HepG2 (cell line): ENCODE results near the gene APOC3. TPM values are rescaled to one million over a fixed set of nuclear protein-coding genes. Genes with fewer than 3 reads are reported as not detected.

Experiments used
- CBX2 ChIP-seq, 2 experiments: fragments of 200-600 bp in 1 of 2; sonication (generic); formaldehyde crosslinking in 1 of 2; IDR thresholded peaks; 2 replicates each; pipeline versions ENCODE4 v1.7.0 to v1.8.1; 2018 to 2022; ENCODE audit warnings: low read depth in 2 of 2, low read length in 1 of 2, mild to moderate bottlenecking in 1 of 2, missing genetic modification reagents in 1 of 2
- CC2D1A ChIP-seq: sonication (generic); formaldehyde crosslinking; IDR thresholded peaks from 2 replicates; pipeline ENCODE4 v1.8.1; 2023; ENCODE audit warnings: mild to moderate bottlenecking, missing genetic modification reagents
- NFKB2 ChIP-seq: sonication (generic); formaldehyde crosslinking; IDR thresholded peaks from 2 replicates; pipeline ENCODE4 v1.4.0; 2020; ENCODE audit warnings: missing genetic modification reagents, borderline replicate concordance
- PAF1 ChIP-seq: IDR thresholded peaks from 2 replicates; pipeline ENCODE4 v1.6.1; 2016; ENCODE audit warnings: missing genetic modification reagents, missing compliant biosample characterization
- POLR2AphosphoS5 ChIP-seq: IDR thresholded peaks from 2 replicates; pipeline ENCODE4 v1.6.1; 2012; ENCODE audit warnings: low read depth, low read length
- RBFOX2 ChIP-seq: fragments of 200-400 bp; formaldehyde crosslinking; IDR thresholded peaks from 2 replicates; pipeline ENCODE4 v1.6.1; 2017; ENCODE audit warnings: low read depth, mild to moderate bottlenecking, low read length
- RFX1 ChIP-seq: fragments of 450-650 bp; IDR thresholded peaks from 2 replicates; pipeline ENCODE4 v1.6.1; 2017
- SNRNP70 ChIP-seq: fragments of 200-400 bp; formaldehyde crosslinking; IDR thresholded peaks from 2 replicates; pipeline ENCODE4 v1.6.1; 2017; ENCODE audit warnings: mild to moderate bottlenecking, low read depth, low read length, moderate library complexity
- TCF7L2 ChIP-seq: IDR thresholded peaks from 2 replicates; pipeline ENCODE4 v1.6.1; 2011; ENCODE audit warnings: mild to moderate bottlenecking, low read depth, low read length, moderate library complexity
- ZFP82 ChIP-seq: sonication (generic); formaldehyde crosslinking; IDR thresholded peaks from 2 replicates; pipeline ENCODE4 v1.5.1; 2020; ENCODE audit warnings: mild to moderate bottlenecking, missing genetic modification reagents, borderline replicate concordance
- ZNF576 ChIP-seq: sonication (generic); formaldehyde crosslinking; IDR thresholded peaks from 2 replicates; pipeline ENCODE4 v1.4.0; 2020; ENCODE audit warnings: mild to moderate bottlenecking, missing genetic modification reagents
- ZNF781 ChIP-seq: sonication (generic); formaldehyde crosslinking; IDR thresholded peaks from 2 replicates; pipeline ENCODE4 v1.5.1; 2020; ENCODE audit warnings: borderline replicate concordance, mild to moderate bottlenecking, missing genetic modification reagents; ENCODE audit errors: not compliant biosample characterization
- ZSCAN31 ChIP-seq: sonication (generic); formaldehyde crosslinking; IDR thresholded peaks from 2 replicates; pipeline ENCODE4 v1.5.0; 2020; ENCODE audit warnings: low read depth, mild to moderate bottlenecking, missing genetic modification reagents
- polyA plus RNA-seq, 8 experiments: library from polyadenylated mRNA; depleted of rRNA in 3 of 8; stranded (reverse) in 7 of 8; unstranded in 1 of 8; fragments of >200 nt; fragmentation: Illumina TruSeq in 4 of 8; extraction: Trizol in 4 of 8; gene quantifications; 2 replicates each; pipeline versions ENCODE4 v1.2.1 to v1.2.3, GENCODE V29; 2011 to 2016; ENCODE audit warnings: low read depth in 4 of 8, missing spikeins in 1 of 8, mixed read lengths in 1 of 8; ENCODE audit not compliant: insufficient read depth in 1 of 8
- total RNA-seq, 5 experiments: library from RNA; depleted of rRNA; stranded (reverse); fragments of >200 nt; fragmentation: Illumina TruSeq; extraction: Trizol; gene quantifications; 2 replicates each; pipeline ENCODE4 v1.2.3, GENCODE V29; 2016; ENCODE audit warnings: low read depth in 1 of 5
- TF ChIP-seq, protein P1 (sequence below): sonication (generic); formaldehyde crosslinking; IDR thresholded peaks from 2 replicates; pipeline ENCODE4 v1.4.0; 2020; ENCODE audit warnings: mild to moderate bottlenecking, missing genetic modification reagents
- TF ChIP-seq, protein P2 (sequence below): sonication (generic); formaldehyde crosslinking; IDR thresholded peaks from 2 replicates; pipeline ENCODE4 v1.4.0; 2020; ENCODE audit warnings: mild to moderate bottlenecking, missing genetic modification reagents
- TF ChIP-seq, protein P3 (sequence below): sonication (generic); formaldehyde crosslinking; IDR thresholded peaks from 2 replicates; pipeline ENCODE4 v1.8.0; 2022; ENCODE audit warnings: low read depth, missing genetic modification reagents
- TF ChIP-seq, protein P4 (sequence below): sonication (generic); formaldehyde crosslinking; IDR thresholded peaks from 2 replicates; pipeline ENCODE4 v1.8.1; 2023; ENCODE audit warnings: missing genetic modification reagents, mild to moderate bottlenecking, borderline replicate concordance

APOC3 gene
- total and polyA plus RNA-seq, 2 of the 13 experiments (the other 11 are each of a cell fraction or from before 2014, with no cell fraction given) = 314 to 687 TPM

DNA sequence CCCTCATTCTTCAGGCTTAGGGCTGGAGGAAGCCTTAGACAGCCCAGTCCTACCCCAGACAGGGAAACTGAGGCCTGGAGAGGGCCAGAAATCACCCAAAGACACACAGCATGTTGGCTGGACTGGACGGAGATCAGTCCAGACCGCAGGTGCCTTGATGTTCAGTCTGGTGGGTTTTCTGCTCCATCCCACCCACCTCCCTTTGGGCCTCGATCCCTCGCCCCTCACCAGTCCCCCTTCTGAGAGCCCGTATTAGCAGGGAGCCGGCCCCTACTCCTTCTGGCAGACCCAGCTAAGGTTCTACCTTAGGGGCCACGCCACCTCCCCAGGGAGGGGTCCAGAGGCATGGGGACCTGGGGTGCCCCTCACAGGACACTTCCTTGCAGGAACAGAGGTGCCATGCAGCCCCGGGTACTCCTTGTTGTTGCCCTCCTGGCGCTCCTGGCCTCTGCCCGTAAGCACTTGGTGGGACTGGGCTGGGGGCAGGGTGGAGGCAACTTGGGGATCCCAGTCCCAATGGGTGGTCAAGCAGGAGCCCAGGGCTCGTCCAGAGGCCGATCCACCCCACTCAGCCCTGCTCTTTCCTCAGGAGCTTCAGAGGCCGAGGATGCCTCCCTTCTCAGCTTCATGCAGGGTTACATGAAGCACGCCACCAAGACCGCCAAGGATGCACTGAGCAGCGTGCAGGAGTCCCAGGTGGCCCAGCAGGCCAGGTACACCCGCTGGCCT is 641 bp downstream of the APOC3 start (continued):
- TF ChIP-seq, protein P1, sequence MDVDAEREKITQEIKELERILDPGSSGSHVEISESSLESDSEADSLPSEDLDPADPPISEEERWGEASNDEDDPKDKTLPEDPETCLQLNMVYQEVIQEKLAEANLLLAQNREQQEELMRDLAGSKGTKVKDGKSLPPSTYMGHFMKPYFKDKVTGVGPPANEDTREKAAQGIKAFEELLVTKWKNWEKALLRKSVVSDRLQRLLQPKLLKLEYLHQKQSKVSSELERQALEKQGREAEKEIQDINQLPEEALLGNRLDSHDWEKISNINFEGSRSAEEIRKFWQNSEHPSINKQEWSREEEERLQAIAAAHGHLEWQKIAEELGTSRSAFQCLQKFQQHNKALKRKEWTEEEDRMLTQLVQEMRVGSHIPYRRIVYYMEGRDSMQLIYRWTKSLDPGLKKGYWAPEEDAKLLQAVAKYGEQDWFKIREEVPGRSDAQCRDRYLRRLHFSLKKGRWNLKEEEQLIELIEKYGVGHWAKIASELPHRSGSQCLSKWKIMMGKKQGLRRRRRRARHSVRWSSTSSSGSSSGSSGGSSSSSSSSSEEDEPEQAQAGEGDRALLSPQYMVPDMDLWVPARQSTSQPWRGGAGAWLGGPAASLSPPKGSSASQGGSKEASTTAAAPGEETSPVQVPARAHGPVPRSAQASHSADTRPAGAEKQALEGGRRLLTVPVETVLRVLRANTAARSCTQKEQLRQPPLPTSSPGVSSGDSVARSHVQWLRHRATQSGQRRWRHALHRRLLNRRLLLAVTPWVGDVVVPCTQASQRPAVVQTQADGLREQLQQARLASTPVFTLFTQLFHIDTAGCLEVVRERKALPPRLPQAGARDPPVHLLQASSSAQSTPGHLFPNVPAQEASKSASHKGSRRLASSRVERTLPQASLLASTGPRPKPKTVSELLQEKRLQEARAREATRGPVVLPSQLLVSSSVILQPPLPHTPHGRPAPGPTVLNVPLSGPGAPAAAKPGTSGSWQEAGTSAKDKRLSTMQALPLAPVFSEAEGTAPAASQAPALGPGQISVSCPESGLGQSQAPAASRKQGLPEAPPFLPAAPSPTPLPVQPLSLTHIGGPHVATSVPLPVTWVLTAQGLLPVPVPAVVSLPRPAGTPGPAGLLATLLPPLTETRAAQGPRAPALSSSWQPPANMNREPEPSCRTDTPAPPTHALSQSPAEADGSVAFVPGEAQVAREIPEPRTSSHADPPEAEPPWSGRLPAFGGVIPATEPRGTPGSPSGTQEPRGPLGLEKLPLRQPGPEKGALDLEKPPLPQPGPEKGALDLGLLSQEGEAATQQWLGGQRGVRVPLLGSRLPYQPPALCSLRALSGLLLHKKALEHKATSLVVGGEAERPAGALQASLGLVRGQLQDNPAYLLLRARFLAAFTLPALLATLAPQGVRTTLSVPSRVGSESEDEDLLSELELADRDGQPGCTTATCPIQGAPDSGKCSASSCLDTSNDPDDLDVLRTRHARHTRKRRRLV (CRISPR knock-in tag) = no peak
- TF ChIP-seq CC2D1A (CRISPR knock-in tag) (no peak), TCF7L2 (no peak), CBX2 (IDR thresholded peaks at IDR 0.05; ENCODE audit: low read depth, low read length) (no peak), CBX2 (CRISPR knock-in tag; IDR thresholded peaks at IDR 0.05; ENCODE audit: low read depth) (no peak), RBFOX2 (peak; percentile 51), ZNF576 (CRISPR knock-in tag) (no peak), ZFP82 (CRISPR knock-in tag) (no peak), SNRNP70 (no peak), ZNF781 (CRISPR knock-in tag) (no peak), NFKB2 (CRISPR knock-in tag) (no peak), ZSCAN31 (CRISPR knock-in tag) (peak; percentile 22; the same call in 1 of the 2 replicates), RFX1 (no peak), PAF1 (no peak), POLR2AphosphoS5 (peak; percentile 16)
- TF ChIP-seq, protein P2, sequence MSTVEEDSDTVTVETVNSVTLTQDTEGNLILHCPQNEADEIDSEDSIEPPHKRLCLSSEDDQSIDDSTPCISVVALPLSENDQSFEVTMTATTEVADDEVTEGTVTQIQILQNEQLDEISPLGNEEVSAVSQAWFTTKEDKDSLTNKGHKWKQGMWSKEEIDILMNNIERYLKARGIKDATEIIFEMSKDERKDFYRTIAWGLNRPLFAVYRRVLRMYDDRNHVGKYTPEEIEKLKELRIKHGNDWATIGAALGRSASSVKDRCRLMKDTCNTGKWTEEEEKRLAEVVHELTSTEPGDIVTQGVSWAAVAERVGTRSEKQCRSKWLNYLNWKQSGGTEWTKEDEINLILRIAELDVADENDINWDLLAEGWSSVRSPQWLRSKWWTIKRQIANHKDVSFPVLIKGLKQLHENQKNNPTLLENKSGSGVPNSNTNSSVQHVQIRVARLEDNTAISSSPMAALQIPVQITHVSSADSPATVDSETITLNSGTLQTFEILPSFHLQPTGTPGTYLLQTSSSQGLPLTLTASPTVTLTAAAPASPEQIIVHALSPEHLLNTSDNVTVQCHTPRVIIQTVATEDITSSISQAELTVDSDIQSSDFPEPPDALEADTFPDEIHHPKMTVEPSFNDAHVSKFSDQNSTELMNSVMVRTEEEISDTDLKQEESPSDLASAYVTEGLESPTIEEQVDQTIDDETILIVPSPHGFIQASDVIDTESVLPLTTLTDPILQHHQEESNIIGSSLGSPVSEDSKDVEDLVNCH (CRISPR knock-in tag) = no peak
- TF ChIP-seq, protein P3, sequence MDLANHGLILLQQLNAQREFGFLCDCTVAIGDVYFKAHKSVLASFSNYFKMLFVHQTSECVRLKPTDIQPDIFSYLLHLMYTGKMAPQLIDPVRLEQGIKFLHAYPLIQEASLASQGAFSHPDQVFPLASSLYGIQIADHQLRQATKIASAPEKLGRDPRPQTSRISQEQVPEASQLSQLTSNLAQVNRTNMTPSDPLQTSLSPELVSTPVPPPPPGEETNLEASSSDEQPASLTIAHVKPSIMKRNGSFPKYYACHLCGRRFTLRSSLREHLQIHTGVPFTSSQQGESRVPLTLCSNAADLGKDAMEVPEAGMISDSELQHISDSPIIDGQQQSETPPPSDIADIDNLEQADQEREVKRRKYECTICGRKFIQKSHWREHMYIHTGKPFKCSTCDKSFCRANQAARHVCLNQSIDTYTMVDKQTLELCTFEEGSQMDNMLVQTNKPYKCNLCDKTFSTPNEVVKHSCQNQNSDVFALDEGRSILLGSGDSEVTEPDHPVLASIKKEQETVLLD (CRISPR knock-in tag) = no peak
- TF ChIP-seq, protein P4, sequence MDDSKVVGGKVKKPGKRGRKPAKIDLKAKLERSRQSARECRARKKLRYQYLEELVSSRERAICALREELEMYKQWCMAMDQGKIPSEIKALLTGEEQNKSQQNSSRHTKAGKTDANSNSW = no peak
